NCI-H2171 (cell line): ENCODE data around the gene EXOSC5.
A peak's percentile ranks its signal among the peaks of the same experiment; 100 is the strongest.
"Not testable (repeated sequence)": the region's sequence is repeated elsewhere in the genome, so short reads cannot be mapped to it uniquely, and the experiment has no call there.

Experiments used
- DNase-seq: peaks from one replicate; lab custom pipeline; 2025; lab: John Stamatoyannopoulos, UW

EXOSC5 gene

GRCh38 chr19:41426116-41426841 lies 29.1 kb upstream of the EXOSC5 start:
- no peak for DNase-seq

DNA sequence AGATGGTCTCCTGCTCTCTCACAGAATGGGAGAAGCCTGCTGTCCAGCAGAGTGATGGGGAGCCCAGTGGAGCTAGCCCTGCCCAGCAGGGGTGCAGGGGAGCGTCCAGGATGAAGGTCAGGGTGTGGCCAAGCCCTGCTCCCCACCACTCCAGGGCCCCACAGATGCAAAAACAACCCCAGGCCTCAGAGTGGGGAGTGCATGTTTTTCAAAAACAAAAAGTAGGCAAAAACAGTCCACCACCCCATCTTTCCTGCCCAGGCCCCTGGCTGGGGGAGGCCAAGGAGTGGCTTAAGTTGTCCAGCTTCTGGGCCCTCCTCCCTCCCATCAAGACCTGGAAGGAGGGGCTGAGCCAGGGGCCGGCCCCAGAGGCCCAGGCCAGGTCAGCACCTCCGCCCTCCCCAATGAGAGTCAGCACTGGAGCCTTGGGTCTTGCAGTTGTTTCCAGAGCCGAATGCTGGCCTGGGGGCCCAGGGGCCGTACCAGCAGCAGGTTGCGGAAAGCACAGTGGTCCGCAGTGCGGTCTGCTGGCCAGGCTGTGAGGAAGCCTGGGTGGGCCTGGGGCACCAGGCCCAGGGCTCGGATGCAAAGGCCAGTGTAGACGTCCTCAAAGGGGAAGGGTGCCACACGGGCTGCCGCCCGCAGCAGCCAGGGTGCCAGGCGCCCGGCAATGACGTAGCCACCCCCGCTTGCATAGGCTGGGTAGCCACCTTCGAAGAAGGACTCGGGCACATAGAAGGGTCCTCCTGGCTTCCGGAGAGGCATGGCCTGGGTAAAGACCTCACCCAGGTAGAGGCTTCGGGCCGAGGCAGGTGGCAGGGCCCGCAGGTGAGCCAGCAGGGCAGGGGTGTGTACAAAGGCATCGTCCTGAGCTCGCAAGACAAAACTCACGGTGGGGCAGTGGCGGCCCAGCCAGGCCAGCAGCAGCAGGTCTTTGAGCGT lies 28.3 kb upstream of the EXOSC5 start:
- no peak for DNase-seq

DNA sequence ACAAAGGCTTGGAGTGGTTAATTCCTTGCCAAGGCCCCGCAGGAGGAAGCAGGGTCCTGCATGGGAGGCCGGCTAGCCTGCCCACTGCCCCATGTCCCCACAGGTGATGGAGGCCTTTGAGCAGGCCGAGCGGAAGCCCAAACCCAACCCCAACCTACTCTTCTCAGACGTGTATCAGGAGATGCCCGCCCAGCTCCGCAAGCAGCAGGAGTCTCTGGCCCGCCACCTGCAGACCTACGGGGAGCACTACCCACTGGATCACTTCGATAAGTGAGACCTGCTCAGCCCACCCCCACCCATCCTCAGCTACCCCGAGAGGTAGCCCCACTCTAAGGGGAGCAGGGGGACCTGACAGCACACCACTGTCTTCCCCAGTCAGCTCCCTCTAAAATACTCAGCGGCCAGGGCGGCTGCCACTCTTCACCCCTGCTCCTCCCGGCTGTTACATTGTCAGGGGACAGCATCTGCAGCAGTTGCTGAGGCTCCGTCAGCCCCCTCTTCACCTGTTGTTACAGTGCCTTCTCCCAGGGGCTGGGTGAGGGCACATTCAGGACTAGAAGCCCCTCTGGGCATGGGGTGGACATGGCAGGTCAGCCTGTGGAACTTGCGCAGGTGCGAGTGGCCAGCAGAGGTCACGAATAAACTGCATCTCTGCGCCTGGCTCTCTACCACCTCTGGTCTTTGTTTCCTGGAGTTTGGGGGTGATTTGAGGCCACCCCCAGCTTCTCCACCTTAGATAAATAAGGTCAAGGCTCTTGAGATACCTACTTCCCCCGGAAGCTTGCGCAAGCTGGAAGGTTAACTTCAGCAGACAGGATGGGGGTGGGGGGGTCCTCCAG lies 27.4 kb upstream of the EXOSC5 start:
- DNase-seq: no peak

- no peak for DNase-seq
Observed at GRCh38 chr19:41422955-41423354, 25.8 kb upstream of the EXOSC5 start.

- DNase-seq: no peak
Observed at GRCh38 chr19:41422456-41422855, 25.3 kb upstream of the EXOSC5 start.

- DNase-seq: no peak
Observed at GRCh38 chr19:41421973-41422372, 24.8 kb upstream of the EXOSC5 start.

- no peak for DNase-seq
Observed at GRCh38 chr19:41421314-41421713, 24.2 kb upstream of the EXOSC5 start.

DNA sequence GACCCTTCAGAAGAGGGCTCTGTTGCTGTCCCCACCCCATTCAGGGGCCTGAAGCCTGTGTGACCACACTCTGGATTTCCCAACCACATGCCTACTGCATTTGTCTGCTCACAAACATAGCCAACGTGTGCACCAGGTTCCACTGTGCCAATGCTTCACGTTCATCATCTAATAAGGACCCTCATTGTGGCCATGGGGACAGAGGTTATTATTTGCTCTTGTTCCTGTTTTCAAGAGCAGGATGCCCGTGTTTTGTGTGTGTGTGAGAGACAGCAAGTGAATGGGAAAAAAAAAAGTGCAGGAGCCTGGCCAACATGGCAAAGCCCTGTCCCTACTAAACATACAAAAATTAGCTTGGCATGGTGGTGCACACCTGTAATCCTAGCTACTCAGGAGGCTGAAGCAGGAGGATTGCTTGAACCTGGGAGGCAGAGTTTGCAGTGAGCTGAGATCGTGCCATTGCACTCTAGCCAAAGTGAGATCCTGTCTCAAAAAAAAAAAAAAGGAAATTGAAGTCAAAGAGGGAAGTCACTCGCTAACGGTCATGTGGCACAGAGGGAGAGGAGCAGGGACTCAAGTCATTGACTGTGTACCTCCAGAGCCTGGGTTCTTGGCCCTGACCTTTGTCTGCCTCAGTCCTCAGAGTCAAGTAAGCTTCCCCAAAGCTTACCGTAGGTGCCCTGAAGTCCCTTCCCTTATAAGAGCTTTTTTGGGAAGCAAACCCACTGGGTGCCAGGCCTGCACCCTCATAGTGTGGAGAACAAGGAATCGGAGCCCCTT lies 23.1 kb upstream of the EXOSC5 start:
- DNase-seq: no peak

DNA sequence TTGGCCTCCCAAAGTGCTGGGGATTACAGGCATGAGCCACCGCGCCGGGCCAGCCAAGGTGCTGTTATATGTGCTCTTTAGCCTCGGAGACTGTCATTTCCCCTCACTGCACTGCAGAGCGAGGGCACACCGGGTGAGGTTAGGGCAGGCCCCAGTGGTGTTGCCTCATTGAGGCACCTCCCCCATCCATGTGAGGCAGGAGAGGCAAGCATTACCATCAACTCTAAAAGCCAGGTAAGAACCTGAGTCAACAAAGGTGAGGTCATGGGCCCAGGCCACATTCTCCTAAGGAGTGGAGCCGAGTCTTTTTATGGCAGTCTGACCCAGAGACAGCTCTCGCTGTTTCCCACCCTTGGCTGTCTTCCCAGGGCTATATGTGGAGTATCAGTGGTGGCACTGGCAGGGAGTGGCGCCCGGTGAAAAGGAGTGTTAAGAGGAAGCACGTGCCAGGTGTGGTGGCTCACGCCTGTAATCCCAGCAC lies 19.1 kb upstream of the EXOSC5 start:
- DNase-seq: no peak

GRCh38 chr19:41415154-41415571 lies 18.0 kb upstream of the EXOSC5 start:
- peak; percentile 36 for DNase-seq

GRCh38 chr19:41414461-41414860 lies 17.3 kb upstream of the EXOSC5 start:
- DNase-seq: no peak

DNA sequence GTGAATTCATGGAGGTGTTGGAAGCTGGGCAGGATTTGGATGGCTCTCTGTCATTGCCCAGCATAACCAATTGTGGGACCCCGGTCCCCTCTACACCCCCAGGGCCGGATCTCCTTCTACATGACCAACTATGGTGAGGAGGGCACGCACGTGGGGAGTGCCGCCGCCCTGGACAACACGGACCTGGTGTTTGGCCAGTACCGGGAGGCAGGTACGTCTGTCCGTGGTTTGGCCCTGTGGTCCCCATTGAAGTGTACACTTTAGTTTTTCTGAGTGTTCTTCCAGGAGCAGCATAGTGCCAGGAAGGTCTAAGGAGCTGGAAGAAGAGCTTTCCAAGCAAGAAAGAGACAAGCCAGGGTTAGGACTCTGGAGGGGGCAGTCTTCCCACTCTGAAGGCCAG lies 16.8 kb upstream of the EXOSC5 start:
- DNase-seq: no peak

DNA sequence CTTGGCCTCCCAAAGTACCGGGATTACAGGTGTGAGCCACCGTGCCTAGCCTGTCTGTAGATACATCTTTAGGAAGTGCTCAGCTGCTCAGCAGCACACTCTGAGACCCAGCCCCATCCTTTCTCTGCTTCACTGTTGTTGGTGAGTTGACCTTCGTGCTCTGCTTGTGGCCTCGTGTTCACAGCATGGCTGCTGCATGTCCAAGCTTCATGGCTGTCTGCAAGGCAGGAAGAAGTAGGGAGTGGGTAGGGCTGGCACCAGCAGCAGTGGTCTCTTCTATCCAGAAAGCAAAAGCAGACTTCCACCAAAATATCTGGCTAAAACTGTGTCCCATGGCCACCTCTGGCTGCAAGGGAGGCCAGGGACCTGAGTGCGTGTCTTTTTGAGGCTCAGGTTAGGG lies 15.8 kb upstream of the EXOSC5 start:
- DNase-seq: no peak

DNA sequence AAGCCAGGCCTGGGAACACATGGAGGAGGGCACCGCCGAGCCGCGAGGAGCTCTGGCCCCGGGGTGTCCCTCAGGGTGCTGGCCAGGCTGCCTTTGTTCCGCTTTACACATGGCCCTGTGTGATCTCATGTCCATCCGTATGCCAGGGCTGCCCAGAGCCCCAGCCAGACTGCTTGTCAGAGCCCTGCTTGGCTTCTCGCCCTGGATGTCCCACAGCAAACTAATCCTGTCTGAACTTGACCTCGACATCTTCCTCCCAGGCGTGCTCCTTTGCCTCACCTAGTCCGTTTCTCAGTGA lies 14.8 kb upstream of the EXOSC5 start:
- DNase-seq: no peak

DNA sequence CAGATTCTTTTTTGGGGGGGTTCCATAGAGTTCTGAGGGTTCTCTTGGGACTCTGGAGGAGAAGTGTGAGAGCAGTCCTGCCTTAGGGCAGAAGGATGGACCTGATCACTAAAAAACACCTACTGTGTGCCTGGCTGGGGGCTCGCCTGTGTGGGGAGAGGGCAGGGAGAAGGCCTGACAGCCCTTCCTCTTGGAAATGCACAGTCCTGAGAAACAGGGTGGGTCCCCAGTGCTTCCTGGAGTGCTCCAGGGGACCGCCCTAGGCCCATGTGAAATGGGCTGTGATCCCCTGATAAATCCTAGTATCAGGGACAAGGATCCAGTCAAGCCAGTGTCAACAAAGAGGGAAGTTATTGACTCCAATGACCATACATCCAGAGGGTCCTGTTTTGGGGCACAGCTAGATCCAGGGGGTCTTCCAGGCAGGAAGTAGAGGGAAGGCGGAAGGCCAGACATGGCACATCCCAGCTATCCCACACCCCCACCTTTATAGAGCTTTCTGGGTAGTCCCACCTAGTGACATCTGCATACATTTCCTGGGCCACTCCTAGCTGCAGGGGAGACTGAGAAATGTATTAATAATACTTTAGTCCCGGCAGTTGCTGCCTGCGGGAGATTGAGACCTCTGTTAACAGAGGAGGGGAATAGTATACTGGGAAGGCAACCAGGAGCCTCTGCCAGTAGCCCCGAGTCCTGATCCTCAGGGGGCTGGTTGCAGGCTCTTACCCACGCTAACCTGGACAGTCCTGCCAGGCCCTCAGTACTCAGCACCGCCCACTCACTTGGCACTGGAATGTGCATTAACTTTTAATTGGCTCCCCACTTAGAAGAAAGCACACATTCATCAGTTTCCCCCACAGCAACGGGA lies 14.2 kb upstream of the EXOSC5 start:
- no peak for DNase-seq

DNA sequence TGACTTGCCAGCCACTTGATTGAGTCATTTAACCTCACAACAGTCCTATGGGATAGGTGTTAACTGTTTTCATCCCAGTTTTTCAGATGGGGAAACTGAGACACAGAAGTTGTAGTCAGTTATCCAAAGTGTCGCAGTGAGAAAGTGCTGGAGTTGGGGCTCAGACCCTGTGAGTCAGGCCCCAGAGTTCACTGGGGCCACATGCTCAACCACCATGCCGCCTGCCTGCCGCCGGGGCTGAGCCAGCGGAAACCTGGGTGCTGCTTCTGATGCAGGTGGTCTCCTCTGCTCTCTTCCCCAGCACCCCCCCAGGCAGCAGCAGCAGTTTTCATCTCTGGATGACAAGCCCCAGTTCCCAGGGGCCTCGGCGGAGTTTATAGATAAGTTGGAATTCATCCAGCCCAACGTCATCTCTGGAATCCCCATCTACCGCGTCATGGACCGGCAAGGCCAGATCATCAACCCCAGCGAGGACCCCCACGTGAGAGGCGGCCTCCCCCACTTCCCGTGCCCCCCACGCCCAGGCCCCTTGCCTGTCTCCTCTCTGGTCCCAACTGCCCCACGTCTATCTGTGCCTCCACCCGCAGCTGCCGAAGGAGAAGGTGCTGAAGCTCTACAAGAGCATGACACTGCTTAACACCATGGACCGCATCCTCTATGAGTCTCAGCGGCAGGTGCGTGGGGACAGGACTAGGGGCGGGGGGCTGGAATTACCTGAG lies 13.3 kb upstream of the EXOSC5 start:
- DNase-seq: no peak

DNA sequence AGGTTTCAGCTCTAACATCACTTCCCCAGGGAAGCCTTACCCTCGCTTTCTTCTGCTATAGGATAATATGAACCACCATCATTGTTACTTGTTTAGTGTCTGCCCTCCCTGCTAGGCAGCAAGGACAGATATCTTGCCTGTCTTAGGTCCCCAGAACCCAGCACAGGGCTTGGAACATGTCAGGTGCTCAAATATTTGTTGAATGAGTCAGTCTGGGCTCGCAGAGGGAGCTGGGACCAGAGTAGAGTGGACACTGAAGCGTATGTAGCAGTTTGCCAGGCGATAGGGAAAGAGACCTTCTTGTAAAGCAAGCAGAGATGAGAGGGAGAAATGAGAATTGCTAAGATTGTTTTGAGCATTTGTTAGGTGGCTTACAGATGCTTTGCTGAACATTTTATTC lies 12.1 kb upstream of the EXOSC5 start:
- DNase-seq: no peak

- DNase-seq: not testable (repeated sequence)
Observed at GRCh38 chr19:41408846-41409245, 11.7 kb upstream of the EXOSC5 start.

GRCh38 chr19:41408256-41408655 lies 11.1 kb upstream of the EXOSC5 start:
- no peak for DNase-seq

DNA sequence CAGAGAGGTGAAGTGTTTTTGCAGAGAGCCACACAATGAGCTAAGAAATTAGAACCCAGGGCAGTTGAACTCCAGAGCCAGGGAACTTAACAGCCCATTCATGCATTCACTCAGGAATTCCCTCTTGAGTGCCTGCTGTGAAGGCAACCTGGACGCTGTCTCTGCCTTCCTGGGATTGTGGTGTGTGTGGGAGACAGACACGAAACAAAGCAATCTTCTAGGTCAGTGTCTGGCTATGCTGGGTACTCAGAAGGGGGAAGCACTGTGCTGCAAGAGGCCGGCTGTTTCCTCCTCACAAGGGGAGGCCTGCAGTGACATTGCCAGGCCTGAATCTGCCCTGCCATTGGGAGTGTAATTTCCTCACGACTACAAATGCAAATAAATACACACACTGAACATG lies 10.1 kb upstream of the EXOSC5 start:
- no peak for DNase-seq
